CD4-positive, alpha-beta T cell treated with Interleukin-6 at 100 ng/mL for 8 hours (primary cell): ENCODE results near the gene GALNTL6.

Experiments used
- DNase-seq: peaks from one replicate; pipeline ENCODE4 v3.0.0-alpha.2; 2020; ENCODE audit warnings: mixed read lengths, low spot score

Gene GALNTL6

DNA sequence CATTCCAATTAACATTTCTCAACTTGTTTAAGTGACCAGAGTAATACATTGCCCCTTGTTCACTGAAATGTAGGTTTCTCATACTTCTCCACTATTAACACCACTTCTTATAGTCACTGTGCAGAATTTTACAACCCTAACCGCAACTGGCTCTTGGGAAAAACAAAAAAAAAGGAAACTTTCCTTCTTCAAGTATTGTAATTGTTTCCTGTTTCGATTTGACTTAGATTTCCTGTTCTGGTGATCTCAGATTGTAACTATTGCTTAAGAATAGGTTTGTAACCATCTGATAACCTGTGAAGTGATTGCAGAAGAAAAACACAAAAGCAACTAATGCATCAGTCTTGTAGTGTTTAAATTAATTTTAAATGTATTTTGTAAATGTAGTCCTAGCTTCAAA lies 760.7 kb downstream of the GALNTL6 start:
- DNase-seq = no peak

DNA sequence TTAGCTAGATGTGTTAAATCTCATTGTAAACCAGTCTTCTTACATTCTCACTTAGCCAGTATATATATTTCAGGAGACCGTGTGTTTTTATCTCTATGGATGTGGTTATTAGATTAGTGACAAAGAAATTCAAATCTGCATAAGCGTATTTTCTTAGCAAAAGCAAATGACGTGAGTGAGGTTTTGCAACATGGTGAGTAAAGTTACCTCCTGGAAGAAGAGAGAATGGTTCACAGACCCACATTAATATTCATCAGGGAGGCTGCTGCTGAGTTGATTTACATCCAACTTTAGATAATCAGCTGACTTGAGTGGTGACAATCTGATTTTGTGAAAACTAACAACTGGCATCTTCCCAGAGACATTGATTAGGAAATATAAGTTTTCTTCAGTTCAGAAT lies 765.5 kb downstream of the GALNTL6 start:
- DNase-seq = no peak

DNA sequence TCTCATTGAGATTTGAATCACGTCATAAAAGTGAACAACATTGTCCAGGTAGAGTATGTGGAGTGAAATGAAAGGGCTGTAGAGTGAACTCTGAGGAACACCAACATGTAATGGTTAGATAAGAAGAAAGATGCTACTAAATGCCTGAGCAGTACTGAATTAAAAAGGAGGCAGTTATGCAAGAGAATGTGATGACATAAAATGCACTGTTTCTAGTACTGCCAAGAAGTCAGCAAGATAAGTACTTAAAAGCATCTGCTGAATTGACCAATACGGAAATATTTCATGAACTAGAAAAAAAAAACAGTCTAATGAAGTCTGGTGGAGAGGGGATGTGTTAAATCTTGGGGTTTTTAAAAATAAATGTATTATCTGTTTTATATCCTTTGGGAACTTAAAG lies 771.6 kb downstream of the GALNTL6 start:
- DNase-seq = no peak

DNA sequence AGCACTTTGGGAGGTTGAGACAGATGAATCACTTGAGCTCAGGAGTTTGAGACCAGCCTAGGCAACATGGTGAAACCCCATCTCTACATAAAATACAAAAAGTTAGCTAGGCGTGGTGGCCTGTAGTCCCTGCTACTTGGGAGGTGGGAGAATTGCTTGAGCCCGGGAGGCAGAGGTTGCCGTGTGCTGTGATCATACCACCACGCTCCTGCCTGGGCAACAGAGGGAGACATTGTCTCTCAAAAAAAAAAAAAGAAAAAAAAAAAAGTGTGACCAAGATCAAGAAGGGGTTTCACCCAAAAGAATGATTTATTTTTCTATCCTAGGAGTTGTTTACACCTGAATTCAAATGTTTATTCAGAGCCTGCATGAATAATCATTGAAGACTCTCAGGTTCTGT lies 783.0 kb downstream of the GALNTL6 start:
- DNase-seq = no peak

DNA sequence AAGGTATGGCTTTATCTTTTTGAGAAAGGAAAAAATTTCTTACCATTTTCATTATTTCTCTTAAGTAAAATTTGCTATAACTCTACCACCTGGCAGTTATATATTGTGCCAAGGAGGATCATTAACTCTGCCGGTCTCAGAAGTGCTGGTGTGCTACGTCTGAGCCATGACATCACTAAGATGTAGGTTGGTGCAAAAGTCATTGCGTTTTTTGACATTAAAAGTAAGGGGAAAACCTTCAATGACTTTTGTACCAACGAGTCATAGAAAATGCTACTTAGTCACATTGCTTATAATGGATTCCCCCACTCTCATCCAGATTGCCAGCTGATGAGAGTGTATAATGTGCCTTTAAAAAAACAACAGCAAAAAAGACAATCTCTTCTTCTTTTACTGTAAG lies 786.4 kb downstream of the GALNTL6 start:
- no peak for DNase-seq

DNA sequence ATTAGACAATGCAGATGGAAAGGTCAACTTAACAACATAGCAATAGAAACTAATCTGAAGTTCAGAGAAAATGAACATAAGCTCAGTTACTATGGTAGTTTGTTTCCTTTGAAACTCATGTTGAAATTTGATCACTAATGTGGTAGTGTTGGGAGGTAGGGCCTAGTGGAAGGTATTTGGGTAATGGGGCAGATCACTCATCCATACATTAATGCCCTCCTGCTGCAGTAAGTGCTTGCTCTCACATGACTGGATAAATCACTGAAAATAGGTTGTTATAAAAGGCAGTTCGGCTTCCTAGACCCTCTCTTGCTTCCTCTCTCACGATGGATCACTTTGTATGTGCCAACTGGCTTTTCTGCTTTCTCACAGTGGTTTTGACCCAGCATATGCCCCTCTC lies 788.0 kb downstream of the GALNTL6 start:
- DNase-seq = no peak

DNA sequence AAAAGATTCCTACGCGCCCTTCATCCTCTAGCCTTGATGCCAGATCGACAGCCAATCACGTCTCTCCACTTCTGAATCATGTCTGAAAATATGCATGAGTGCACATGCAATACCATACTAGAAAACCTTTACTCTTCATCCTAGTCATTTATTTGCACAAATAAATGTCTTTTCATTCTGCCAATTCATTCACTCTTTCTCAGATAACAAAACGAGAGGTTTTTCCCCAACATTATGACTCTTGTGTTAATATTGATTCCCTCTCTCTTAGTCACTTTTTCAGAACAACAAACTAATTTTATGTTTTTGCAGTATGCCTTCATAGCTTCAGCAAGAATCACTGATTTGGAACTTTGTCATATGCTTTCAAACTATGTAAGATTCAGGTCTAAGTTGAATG lies 806.0 kb downstream of the GALNTL6 start:
- no peak for DNase-seq

DNA sequence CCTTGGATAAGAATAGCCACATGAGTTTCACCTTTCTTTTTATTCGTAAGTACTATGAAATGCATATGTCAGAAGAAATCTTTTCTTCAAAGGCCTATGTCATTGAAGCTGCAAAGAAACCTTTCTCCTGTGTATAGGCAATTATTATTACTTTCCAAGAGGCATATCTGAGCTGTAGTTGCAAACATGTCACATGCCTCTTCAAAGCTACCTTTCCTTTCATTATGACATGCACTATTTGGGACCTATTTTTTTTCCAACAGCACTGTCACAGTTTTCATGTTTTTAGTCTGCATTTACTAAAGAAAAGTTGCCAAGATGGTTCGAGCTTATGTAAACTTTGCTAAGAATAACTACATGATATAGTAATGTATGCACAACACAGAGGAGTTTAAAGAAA lies 806.6 kb downstream of the GALNTL6 start:
- DNase-seq = no peak

DNA sequence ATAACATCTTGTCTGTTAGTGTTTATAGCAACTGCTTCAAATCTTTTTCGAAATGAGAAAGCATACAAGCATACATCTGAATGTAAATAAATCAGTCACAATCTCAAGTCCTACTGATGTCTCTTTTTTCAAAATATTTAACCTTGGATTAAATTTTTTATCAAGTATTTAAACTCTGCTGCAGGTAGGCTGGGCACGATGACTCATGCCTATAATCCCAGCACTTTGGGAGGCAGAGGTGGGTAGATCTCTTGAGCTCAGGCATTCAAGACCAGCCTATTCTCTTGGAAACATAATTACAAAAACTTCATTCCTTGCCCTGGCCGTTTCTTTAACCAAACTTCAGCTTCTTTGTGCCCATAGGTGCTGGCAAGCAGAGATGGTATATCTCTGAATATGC lies 815.1 kb downstream of the GALNTL6 start:
- no peak for DNase-seq

DNA sequence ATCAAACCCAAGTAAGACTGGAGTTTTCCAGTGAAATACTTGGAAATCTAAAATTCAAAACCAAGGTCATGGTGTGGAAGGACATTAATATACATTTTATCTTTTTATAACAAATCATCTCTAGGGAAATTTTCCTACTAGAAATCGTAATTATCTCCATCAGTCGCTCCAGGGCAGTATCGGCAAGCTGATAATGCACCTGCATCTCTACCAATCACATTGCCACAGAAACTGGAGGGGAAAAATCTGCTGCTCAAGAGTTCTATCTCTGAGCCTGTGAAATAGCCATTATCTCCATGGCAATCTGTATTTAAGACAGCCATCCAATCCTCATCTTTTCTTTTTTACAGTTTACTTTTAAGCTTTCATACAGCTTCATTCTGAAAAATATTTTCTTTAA lies 817.1 kb downstream of the GALNTL6 start:
- no peak for DNase-seq

DNA sequence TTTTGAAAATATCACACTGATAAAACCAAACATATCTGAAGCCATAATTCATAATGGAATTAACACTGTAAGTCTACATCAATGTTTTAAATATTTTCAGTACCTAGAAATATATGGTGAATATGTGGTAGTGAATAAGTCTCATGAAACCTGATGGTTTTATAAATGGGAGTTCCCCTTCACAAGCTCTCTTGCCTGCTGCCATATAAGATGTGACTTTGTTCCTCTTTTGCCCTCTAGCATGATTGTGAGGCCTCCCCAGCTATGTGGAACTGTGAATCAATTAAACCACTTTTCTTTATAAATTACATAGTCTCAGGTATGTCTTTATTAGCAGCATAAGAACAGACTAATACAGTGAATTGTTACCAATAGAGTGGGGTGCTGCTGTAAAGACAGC lies 818.6 kb downstream of the GALNTL6 start:
- no peak for DNase-seq

DNA sequence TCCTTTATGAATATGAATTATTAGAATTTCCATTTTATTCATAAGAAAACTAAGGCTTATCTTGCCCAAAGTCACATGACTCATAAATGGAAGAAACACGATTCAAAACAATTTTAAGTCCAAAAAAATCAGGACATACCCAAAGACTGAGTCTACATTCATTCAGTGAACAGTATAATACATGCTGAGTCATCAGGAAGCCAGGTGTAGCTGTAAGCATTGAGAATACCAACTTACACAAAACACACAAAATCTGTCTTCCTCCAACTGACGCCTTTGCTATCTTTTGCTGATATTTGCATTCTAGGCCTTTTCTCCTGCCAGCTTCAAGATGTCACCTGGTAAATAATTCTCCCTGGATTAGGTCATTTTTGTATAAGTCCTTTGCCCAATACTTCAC lies 835.3 kb downstream of the GALNTL6 start:
- DNase-seq = no peak

DNA sequence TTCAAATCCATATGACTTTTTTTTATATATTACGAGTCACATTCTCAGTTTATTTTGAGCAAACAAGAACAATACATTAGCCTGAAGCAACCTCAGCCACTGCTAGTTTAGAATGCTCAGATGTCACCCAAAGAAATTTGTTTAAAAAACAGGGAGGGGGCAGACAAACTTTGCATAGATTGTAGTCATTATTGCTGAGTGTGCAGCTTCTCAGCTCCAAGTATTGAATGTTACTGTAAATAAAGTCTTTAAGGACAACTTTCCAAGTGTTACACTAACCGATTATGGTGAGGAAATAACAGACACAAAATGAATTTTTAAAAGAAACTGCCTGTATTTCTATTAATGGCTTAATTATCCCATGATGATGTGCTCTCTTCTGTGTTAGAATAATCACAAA lies 835.9 kb downstream of the GALNTL6 start:
- no peak for DNase-seq

DNA sequence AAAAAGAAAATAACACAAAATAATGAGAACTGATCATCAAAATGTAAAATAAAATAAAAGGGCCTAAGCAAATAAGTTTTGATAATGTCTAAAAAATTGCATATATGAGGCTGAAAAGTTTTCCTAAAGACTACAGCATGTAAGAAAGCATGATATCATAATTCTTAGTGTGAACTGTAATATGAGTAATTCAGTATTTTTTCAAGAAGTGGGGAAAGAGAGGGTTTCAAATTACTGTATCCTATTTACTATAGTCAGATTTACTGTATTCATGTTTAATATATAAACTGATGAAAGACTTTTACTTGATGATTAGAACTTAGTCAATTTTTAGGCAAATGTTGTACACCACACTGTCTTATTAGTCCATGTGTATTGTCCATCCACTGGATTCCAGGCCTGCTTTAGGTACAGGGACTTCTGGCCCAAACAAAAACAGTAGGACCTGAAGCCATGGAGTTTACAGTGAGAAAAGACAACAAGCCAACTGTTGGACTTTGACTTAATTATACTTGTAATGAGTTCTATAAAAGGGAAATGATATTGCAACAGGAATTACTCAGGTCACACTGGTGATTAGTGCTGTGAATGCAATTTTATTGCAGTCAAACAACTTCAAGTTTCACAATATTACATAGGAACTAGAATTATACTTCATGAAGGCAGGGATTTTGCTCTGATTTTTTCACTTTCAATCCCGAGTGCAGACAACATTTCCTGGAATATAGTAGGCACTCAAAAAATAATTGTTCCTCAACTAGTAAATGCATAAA lies 837.7 kb downstream of the GALNTL6 start:
- DNase-seq = no peak

DNA sequence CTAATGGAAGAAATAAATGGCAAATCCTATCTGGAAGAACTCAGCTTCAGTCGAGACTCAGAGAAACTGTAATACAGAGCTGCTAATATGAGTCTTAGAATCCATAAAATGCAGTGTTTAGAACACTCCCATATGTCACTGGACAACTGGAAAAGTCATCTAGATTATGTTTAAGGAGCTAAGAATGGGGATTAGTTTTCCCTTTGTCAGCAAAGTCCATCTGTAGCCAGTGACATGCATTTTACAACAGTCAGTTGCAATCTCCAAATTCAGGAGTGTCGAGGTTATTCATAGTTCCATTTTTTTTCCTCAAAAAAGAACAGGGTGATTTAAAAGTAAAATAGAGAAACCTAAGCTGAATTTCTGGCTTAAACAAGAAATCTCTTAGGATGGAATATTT lies 838.8 kb downstream of the GALNTL6 start:
- DNase-seq = no peak

DNA sequence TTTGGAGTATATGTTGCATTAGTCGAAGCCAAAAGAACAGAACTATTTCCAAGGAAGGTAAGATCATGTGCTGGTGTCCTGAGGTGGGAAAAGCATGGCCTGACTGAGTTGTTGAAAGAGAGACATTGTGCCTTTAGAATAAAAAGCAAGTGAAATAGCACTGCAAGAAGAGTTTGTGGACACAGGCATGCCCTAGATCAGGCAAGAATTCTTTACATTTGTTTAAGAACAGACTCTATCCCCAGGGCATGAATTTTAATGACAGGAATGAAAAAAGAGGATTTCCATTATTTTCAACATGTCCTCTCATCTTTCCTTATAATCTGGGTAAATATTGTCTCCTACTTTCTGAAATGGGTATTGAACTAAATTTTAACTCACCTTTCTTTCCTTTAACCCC lies 839.2 kb downstream of the GALNTL6 start:
- no peak for DNase-seq

DNA sequence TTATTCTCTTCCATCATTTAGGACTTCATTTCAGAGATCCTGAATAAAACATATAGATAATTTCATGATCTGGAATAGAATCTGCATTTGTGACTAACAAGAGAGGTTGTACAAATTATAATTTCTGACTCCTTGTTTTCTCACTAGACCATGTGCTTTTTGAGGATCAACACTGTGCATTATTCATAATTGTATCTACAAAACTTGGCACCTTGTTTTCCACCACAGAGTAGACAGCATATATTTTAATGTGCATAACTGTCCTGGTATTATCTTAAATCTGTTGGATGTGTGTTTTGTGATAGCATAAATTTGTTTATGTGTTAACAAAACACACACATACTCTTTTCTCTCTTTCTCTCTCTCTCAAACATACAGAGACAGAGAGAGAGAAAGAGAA lies 840.5 kb downstream of the GALNTL6 start:
- no peak for DNase-seq

DNA sequence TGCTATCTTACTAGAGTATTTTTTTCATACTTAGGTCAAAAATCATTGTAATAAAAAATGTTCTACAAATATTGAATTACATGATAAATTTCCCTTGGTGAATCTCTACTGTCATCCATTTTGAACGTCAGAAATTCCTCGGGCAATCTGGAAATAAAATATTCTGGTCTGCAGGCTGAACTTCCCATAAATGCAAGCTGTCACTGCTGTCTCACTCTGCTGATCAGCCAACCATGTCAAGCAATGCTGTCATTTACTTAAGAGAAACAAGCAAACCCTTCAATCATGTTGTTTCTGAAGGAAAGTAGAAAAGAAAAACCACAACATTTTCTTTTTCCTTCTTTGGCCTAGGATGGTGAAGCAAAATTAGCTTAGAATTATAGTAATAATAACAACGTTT lies 841.3 kb downstream of the GALNTL6 start:
- no peak for DNase-seq

DNA sequence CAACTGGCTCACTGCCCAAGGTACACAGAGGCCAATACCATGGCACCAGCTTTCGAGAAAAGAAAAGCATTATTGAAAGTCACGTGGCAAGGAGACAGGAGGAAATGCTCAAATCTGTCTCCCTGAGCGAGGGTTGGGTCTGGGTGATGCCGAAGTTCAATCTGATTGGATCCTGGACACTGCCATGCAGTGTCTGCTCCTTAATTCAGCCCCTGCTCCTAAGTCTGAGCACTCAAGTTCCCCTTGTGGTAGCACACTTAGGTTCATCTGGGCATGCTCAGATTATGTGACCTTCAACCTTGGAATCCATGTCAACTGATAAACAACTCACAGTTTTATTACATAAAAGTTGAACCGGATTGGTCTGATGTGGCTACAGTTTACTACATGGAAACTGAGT lies 842.9 kb downstream of the GALNTL6 start:
- no peak for DNase-seq

DNA sequence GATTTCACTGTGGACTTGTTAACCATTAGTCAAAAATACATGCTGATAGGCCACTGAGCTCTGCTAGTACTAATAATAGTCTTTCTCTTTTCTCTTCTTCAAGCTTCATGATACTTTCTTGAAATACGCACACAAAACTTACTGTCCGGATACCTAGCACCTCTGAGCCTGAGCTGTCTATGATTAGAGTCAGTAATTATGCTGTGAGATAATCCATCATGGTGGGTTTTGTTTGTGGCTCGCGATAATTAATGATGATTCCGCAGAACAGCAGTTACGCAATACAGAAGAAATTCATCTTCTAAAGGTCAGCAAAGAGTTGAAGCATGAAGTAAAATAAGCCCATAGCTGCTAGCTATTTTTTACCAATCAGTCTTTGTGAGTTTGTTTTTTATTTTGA lies 843.9 kb downstream of the GALNTL6 start:
- DNase-seq = no peak

DNA sequence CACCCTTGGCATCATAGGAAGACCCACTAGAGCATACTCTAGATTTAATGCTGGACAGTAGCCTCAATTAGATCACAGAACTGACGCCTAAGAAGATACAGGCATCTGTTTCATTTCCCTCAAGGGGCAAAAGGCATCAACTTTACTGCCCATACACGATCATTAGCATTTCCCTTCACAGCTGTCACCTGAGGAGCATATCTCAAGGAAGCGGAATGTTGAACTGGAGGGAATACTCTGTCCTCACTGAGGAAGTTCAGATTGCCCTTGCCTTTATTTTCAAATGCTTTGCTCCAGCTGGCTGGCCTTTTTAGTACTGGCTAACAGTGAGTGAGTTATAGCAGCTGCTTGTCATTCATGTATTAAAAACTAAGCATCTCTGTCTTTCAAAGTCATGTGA lies 847.0 kb downstream of the GALNTL6 start:
- DNase-seq = no peak

DNA sequence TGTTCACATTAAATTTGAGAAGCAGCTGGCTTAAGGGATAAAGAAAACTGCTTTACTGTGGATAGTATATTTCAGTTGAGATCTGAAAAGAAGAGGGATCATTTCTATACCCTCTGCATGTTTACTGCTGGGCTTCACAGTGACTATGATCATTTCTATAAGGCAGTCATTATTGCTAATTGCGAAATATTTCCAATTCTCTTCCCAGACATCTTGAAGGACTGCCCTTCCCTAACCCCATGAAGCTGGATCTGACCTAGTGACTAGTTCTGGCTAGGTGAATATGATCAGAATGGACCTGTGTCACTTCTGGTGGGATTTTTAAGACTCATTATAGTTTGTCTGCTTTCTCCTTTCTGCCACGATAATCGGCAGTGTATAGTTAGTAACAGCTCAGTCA lies 848.9 kb downstream of the GALNTL6 start:
- DNase-seq = no peak

DNA sequence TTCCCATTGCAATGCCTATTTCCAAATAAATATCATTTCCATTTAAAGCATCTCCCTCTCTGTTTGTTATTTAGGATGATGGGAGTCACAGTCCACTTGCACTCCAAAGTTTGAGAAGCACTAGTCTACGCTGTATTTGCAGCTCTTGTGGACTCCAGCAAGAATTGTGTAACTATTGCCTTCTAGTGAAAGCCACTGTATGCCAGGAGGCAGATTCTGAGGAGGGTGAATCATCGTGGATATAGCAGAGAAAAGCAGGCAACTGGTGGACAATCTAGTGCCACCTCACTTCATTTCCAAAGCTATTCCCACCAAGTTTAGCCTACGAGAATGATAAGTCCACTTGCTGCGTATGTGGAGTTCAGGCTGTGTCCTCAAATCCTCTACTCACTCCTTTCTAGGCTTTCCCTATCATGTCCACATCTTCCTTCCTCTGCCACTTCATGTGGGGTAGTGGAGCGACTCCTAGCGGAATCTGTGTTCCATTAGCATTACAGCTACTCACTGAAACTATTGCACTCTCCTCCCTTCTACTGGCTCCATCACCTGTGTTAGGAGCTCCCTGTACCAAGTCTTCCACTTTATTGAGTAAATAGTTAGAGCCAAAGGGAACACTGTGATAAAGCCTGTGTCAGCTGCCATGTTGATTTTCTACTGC lies 853.6 kb downstream of the GALNTL6 start:
- no peak for DNase-seq

DNA sequence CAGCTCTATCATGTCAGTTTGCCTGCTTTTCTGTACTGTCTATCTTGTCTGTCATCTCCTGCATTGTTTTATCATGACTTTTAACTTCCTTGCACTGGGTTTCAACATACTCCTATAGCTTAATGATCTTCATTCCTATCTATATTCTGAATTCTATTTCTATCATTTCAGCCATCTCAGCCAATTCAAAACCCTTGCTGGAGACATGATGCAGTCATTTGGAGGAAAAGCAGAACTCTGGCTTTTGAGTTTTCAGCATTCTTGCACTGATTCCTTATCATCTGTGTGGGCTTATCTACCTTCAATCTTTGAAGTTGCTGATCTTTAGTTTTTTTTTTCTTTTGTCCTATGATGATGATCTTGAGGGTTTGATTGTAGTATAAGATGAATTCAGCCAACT lies 861.6 kb downstream of the GALNTL6 start:
- DNase-seq = no peak
